Stimulated activated CD4-positive, alpha-beta T cell treated with anti-CD3 and anti-CD28 coated beads, Interleukin-1b, Interleukin-23, amount 100 ng/mL, for 24 hours (primary cell): ENCODE measurements around the gene AKAP13.

Source experiments
- DNase-seq, 4 experiments: peaks; one replicate each; pipeline ENCODE4 v3.0.0-alpha.2; 2020; ENCODE audit warnings: low read depth in 4 of 4, low spot score in 1 of 4

The AKAP13 gene

DNA sequence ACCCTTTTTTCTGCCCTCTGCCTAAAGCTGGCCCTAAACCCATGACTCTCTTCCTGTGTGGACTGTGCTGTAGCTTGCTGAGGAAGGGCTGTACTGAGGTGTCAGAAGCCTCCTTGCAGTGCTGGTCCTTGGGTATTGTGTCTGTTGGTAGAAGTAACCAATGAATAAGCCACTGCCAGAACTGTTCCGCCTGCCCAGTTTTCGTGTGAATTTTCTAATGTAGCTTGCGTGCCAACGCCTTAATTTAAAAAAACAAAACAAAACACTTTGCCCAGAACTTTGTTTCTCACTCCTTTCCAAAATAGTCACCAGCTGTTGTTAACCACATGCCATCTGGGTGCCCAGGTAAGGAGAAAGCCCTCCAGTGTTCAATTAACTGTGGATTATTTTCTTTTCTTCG, 312.5 kb downstream of the AKAP13 start:
- no peak for DNase-seq

DNA sequence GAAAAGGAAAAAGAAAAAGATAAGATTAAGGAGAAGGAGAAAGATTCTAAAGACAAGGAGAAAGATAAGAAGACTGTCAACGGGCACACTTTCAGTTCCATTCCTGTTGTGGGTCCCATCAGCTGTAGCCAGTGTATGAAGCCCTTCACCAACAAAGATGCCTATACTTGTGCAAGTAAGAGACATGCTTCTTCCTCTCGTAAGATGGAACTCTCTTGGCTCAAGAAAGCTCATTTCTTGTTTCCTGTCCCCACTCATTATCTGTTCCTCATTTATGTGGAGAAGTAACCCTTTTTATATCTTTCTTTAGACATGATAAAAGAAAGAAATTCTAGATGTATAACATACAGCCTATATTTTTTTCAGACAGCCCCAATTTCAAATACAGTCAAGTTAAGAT, 312.9 kb downstream of the AKAP13 start:
- DNase-seq = no peak

DNA sequence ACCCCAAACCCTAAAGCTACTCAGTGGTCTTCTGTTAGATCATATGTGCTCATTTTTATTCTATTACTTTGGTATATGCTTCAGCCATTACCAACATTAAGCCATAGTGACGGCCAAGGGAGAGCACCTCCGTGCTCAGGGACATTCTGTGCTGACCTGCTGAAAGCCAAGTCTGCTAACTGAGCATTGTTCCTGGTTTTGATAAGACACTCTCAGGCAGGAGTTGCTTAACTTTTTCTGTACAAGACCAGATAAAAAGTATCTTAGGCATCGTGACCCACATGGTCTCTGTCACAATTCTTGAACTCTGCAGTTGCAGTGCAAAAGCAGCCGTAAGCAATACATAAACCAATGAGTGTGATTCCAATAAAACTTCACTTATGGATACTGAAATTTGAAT, 313.7 kb downstream of the AKAP13 start:
- no peak for DNase-seq

DNA sequence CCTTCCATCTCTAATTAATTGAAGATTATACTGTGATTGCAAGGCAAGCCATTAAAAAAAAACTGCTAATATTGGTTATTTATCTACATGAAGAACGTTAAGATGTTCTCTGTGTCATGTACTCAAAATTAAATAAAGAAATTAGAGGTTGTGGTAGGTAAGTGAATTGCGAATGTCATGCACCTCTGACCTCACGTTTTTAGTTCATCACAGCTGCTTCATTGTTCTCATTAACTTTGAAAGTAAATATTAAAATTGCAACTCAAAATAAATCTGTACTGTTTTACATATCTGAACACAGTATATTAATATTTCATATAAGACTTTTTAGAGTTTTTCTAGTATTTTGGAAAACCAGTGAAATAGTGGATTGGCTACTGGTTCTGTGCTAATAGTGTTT, 320.4 kb downstream of the AKAP13 start:
- DNase-seq = no peak

DNA sequence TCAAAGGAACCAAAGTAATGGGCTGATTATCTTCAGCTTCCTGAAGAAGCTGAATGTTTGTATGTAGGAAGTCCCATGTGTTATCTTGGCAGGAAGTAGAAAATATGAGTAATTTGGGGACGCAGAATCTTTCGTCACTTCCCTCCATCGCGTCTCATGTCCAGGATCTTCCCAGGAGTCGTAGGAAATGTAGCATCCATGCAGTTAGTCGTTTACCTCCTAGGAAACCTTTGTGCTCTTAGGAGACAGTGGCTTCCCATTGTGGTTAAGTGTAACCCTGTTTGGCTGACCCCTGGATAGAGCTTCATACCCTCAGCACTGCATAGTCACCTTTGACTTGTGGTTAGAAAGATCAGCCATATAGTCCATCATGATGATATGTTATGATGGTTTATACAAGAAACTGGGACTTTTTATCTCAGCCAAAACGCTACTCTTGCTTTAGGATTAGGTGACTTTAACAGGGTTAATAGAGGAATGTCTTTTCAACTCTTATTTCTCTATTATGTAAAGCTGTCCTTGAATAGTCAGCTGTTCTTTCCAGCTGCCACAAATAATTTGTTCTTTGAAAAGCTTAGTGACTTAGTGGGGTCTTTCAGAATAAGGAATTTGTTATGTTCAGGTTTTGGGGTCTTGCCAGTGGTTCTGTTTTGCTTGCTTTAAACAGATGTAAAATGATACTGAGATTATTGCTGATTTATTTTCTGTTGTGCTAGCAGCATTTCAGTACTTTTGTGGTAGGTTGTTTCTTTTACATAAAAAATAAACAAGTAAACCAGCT, 322.1 kb downstream of the AKAP13 start:
- no peak for DNase-seq

DNA sequence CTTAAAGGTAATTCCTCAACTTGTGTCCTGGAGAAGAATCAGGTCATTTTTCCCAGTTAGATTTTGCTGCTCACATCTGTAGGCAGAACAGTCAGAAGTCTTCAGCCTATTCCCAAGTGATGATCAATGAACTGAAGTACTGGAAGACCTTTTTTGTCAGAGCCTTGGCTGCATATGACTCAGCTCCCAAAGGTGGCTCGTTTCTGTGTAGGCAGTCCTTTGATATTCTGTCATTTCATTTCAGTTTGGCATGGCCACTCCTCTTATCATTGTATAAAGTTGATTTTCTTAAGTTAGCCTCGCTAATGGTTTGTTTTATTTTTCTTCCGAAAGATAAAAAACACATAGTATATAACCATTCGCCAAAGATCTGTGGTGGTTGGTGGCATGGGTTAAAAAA, 323.7 kb downstream of the AKAP13 start:
- no peak for DNase-seq

DNA sequence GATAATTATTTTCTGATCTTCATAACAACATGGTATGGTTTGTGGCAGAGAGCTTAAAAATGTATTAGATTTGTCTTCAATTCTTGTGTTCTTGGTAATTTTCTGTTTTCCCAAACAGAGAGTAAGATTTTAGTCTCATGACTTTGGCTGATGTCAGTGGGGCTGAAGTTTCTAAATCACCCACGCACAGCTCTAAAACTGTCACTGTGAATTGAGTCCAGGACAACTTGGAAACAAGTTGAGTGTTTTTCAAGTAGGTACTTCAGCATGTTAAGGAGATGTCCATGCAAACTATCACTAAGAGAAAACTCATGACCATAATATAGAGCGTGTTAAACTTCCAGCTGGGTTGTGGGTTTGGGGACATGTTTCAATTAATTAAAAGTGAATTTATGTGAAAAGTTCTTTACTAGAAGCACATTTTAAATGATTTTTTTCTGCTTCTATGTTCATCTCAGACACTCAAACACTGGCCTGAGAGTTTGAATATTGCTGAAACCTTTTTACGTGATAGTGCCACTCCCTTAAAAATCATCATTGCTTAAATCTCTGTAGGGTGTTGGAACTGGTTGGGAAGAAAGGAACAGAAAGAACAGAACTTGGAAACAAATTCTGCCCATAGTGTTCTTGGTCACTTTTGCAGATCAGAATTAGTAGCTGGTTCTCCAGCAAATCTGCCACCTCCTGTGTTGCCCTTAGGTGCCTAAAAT, 324.5 kb downstream of the AKAP13 start:
- DNase-seq = no peak

DNA sequence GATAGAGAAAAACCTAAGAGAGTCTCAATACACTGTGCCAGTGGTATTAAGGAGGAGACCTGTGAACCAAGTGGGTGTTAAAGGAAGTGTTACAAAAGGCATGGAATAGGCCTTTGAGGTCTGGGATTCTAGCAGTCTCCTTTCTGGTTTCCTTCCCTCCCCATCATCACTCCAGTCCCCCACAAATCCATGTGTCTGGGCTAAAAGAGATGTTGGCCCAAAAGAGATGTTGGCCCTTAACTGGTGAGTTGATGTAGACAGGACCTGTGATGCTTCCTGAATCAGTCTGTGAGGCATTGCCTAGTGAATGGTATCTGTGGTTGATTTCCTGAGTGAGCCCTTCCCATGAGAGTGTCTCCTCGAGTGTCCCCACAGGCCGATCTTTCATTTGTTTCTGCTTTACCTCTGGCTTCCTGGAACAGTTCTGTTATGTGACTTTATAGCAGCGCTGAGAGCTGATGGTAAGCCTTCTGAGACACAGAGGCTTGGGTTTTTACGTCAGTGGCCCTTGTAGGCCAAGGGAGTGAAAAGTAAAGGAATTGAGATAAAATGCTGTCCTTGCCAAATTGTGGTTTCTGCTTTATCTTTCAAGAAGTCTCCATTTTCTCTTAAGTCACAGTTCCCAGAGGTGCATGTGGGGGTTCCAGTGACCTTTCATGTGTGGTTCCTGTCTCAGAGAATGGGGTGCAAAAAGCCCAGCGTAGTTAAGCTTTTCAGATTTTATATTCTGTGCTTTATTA, 326.5 kb downstream of the AKAP13 start:
- no peak for DNase-seq

DNA sequence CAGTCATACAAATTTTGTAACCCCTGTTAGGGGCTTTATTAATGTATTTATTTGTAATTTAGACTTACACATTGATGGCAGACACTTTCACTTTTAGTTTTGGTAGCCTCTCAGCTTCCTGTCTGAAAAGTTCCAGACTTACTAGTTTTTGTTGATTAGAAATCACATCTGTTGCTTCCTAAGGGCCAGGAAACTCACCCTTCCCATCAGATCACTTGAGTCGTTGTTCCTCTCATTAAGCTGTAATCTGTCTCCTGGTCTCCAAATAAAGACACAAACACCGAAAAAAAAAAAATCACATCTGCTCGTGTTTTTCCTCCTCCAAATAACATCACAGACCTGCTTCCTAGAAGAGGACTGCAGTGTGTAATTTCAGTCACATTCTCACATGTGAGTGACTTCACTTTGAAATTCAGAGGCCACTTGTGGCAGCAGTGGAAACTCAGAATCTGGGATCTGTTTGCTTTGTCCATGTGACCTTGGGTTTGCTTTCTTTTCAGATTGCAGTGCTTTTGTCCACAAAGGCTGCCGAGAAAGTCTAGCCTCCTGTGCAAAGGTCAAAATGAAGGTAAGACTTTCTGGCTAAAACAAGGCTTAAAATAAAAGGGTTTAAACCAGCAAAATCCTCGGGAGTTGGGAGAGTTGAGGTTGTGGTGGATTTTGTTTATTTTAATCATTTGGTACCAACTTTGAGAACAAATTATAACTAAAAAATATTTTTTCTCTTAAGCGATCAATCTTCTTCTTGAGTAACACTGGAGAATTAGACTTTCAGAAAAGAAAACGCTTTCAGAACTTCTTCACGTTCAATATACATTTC, 327.3 kb downstream of the AKAP13 start:
- DNase-seq = no peak

DNA sequence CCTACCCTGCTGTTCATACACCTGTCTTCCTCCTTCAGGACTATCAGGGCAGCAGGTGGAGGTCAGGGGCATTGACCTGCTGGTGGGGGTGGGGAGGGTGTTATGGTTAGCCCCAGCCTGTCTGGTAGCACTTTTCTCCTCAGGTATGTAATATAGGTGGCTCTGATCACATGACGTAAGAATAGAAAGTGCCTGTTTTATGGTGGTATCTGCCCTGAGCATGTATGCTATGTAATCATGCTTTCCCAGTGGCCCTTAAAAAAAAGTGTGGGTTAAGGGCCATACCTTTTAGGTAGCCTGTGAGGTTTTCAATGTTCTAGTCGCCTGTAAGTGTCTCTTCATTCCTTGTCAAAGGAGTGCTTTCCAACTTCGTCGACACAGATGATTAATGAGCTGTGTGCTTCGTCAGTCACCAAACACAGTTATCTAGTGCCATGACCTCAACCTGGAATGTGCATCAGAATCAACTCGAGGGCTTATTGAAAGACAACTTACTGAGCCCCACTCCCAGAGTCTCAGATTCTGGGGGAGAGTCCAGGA, 328.1 kb downstream of the AKAP13 start:
- DNase-seq = no peak

DNA sequence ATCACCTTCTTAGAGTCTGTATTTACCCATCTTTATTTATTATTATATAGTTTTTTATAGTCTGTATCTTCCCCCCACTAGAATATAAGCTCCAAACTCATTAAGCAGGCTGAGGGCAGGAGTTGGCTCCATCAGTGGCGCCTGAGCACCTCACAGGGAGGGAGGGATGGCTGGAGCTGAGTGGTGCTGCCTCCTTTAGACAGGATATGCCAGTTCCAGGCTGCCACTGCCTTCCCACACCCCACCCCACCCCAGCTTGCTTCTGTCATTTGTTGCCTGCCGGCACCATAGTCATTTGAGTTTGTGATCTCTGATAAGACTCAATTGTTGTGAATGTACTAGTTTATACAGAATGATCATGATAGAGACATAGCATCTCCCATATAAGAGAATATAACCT, 328.8 kb downstream of the AKAP13 start:
- DNase-seq = no peak

DNA sequence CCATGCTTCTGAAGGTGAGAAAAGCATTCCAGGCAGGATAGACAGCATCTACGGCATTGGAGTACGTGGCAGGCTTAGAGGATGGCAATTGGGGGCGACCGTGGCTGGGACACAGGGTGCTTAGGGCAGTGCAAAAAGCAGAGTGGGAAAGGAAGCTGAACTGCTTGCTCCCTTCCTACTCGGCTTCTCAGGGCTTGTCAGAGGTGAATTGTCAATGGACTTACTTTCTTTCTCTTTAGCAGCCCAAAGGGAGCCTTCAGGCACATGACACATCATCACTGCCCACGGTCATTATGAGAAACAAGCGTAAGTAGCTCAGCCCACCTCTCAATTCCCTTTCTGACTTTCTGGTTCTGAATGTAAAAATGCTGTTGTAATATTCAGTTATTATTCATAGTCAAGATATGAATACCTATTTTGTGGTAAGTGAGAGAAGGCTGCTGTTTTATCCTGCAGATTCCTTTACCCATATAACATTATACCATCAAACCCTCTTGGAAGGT, 330.0 kb downstream of the AKAP13 start:
- DNase-seq = no peak

DNA sequence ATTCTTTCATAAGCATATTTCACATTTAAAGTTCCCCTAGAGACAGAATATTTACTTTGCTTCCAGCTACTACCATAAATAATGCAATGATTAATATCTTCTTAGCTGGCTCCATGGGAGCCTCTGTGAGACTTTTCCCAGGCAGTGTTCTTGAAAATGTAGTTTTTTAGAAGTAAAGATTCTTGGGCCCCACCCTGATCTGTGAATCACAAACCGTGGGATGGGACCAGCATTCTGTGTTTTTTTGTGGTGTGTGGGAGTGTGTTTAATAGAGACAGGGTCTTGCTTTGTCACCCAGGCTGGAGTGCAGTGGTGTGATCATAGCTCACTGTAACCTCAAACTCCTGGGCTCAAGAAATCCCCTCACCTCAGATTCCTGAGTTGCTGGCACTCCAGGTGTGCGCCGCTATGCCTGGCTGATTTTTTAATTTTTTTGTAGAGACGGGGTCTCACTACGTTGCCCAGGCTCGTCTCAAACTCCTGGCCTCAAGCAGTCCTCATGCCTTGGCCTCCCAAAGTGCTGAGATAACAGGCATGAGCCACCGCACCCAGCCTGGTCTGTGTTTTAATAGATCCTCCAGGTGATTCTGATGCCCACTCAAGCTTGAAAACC, 331.3 kb downstream of the AKAP13 start:
- DNase-seq = no peak

DNA sequence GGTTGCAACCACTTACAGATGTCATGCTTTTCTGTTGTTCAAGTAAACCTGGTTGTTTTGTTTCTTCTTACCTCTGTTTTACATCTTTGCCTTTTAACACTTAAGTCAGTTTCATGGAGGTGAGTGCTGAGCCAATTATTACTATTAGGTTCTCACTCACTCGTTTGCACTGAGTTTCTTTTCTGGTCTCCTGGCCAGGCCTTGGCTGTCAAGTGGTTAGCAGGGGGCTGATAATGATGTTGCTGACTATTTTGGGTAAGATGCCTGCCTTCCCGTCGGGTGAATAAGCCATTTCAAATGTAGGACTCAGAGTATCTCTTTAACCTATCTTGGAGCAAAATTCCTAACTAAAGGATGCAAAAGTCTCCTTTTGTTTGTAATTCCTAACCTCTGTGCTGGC, 335.9 kb downstream of the AKAP13 start:
- no peak for DNase-seq

DNA sequence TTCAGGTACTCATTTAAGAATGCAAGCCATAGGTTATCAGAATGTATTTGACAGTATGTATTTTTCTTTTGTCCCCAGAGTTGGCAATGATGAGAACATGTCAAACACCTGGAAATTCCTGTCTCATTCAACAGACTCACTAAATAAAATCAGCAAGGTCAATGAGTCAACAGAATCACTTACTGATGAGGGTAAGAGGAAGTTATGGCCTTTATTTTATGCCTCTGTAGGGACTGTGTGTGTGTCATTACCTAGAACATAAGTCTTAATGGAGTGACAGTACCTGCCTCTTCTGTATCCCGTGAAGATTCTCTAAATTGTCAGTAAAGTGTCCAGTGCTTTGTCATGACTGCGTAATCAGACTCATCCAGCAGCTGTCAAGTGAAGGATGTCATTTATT, 336.8 kb downstream of the AKAP13 start:
- no peak for DNase-seq

DNA sequence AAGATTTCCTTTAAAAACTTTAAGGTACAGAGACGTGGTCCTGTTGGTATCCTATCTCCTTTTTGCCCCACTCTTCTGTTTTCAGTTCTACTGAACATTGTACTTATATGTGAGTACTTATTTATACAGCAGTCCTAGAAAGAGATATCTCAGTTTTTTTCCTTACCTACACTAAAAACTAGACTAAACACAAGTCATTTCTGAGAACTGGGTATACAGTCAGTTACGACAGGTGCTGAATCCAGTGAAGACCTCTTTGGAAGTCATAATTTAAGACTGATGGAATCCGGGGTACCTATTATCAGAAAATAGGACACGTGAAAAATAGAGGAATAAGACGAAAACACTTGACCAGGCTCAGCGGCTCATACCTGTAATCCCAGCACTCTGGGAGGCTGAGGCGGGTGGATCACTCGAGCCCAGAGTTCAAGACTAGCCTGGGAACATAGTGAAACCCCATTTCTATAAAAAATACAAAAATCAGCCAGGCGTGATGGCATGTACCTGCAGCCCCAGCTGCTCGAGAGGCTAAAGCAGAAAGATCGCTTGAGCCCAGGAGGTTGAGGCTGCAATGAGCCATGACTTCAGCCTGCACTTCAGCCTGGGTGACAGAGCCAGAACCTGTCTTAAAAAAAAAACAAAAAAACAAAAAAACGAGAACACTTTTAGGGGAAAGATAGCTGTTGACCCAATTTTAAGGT, 338.0 kb downstream of the AKAP13 start:
- DNase-seq = no peak

DNA sequence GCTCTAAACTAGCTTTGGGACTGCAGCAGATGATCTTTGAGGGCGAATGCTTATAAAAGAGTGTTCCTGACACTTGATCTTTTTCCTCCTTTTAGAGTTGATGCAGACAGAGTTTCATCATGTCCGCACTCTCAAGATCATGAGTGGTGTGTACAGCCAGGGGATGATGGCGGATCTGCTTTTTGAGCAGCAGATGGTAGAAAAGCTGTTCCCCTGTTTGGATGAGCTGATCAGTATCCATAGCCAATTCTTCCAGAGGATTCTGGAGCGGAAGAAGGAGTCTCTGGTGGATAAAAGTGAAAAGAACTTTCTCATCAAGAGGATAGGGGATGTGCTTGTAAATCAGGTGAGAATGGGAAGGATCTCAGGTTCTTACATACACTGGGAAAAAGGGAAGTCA, 338.6 kb downstream of the AKAP13 start:
- DNase-seq = no peak

DNA sequence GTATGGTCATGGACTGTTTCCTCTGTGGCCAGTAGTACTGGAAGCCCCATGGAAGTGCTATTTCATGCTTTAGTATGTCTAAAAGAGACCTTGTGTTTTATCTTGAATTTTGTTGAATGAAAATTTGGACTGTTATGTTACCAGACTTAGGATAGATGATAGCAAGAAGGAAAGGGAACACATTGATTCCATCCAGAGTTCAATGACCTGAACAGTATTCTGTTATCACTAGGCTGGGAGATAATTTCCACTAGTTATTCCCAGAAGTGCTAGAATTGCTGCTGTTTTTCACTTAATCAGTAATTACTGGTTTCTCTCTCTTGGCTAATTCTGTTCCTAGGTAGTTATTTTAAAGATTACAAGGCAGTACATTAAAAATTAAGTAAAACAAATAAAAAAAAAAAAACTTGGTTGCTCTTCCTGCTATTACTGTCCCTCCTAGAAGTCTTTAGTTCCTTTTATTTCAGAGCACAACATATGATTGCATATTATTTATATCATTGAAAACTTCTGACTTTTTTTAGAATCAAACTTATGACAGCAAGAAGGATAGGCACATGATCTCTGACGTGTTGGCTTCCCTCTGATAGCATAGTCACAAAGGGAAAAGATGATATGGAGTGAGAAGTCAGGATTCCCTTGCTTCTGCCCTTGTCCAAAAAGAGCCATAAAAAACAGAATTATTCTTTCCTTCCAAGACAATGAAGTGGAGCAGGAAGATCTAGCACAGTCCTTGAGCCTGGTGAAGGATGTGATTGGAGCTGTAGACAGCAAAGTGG, 342.2 kb downstream of the AKAP13 start:
- DNase-seq = no peak
